Measurements from ENCODE around the gene HOXD11.

Gene HOXD11

GRCh38 chr2:176138526-176138922 lies 31.4 kb downstream of the HOXD11 start:
- H3K4me1 ChIP-seq (ENCODE audit: control insufficient read depth, low read length), result peaks cover 3% of the 10 kb centered on the region; the same call in 1 of the 2 replicates
- peaks cover 8% of the 10 kb centered on the region; the same call in 1 of the 2 replicates for H3K27me3 ChIP-seq (ENCODE audit: control insufficient read depth, low read length)
- H3K4me3 ChIP-seq (ENCODE audit: low read length), result no peak overlapping the region
- no peak overlapping the region for H3K27ac ChIP-seq (ENCODE audit: low read depth, low read length)
- no peaks in the 10 kb centered on the region for H3K79me2 ChIP-seq (ENCODE audit: control insufficient read depth, low read length)
- no peaks in the 10 kb centered on the region for H3K9me3 ChIP-seq (ENCODE audit: control insufficient read depth, insufficient read depth, low read length)
- H3F3A ChIP-seq (ENCODE audit: control insufficient read depth, insufficient read depth), result no peaks in the 10 kb centered on the region
- no peaks in the 10 kb centered on the region for H4K20me1 ChIP-seq (ENCODE audit: control insufficient read depth, insufficient read depth, low read depth, low read length)
- H3K36me3 ChIP-seq (ENCODE audit: control insufficient read depth, low read length), result no peaks in the 10 kb centered on the region
- H3K9me2 ChIP-seq (replicated peaks; ENCODE audit: control insufficient read depth, low read length), result no peaks in the 10 kb centered on the region
- TF ChIP-seq CTCF (IDR thresholded peaks at IDR 0.05; ENCODE audit: low read depth, low read length, poor library complexity, severe bottlenecking) (no peak), EZH2phosphoT487 (IDR thresholded peaks at IDR 0.05; ENCODE audit: borderline replicate concordance, low read length) (no peak)
- H3K4me2 ChIP-seq (ENCODE audit: low read length), result no peak overlapping the region

- peaks cover 3% of the 10 kb centered on the region; the same call in 1 of the 2 replicates for H3K4me1 ChIP-seq (ENCODE audit: control insufficient read depth, low read length)
- H3K9me3 ChIP-seq (ENCODE audit: control insufficient read depth, insufficient read depth, low read length), result no peaks in the 10 kb centered on the region
- no peaks in the 10 kb centered on the region for H3K9me2 ChIP-seq (replicated peaks; ENCODE audit: control insufficient read depth, low read length)
- no peaks in the 10 kb centered on the region for H3F3A ChIP-seq (ENCODE audit: control insufficient read depth, insufficient read depth)
- H3K4me3 ChIP-seq (ENCODE audit: low read length), result no peak overlapping the region
- no peak overlapping the region for H3K4me2 ChIP-seq (ENCODE audit: low read length)
- no peaks in the 10 kb centered on the region for H3K36me3 ChIP-seq (ENCODE audit: control insufficient read depth, low read length)
- H3K27ac ChIP-seq (ENCODE audit: low read depth, low read length), result no peak overlapping the region
- TF ChIP-seq CTCF (IDR thresholded peaks at IDR 0.05; ENCODE audit: low read depth, low read length, poor library complexity, severe bottlenecking) (no peak), EZH2phosphoT487 (IDR thresholded peaks at IDR 0.05; ENCODE audit: borderline replicate concordance, low read length) (no peak)
- H3K79me2 ChIP-seq (ENCODE audit: control insufficient read depth, low read length), result no peaks in the 10 kb centered on the region
- no peaks in the 10 kb centered on the region for H4K20me1 ChIP-seq (ENCODE audit: control insufficient read depth, insufficient read depth, low read depth, low read length)
- peaks cover 6% of the 10 kb centered on the region; the same call in 1 of the 2 replicates for H3K27me3 ChIP-seq (ENCODE audit: control insufficient read depth, low read length)
Observed at GRCh38 chr2:176138923-176139660, 32.0 kb downstream of the HOXD11 start.

DNA sequence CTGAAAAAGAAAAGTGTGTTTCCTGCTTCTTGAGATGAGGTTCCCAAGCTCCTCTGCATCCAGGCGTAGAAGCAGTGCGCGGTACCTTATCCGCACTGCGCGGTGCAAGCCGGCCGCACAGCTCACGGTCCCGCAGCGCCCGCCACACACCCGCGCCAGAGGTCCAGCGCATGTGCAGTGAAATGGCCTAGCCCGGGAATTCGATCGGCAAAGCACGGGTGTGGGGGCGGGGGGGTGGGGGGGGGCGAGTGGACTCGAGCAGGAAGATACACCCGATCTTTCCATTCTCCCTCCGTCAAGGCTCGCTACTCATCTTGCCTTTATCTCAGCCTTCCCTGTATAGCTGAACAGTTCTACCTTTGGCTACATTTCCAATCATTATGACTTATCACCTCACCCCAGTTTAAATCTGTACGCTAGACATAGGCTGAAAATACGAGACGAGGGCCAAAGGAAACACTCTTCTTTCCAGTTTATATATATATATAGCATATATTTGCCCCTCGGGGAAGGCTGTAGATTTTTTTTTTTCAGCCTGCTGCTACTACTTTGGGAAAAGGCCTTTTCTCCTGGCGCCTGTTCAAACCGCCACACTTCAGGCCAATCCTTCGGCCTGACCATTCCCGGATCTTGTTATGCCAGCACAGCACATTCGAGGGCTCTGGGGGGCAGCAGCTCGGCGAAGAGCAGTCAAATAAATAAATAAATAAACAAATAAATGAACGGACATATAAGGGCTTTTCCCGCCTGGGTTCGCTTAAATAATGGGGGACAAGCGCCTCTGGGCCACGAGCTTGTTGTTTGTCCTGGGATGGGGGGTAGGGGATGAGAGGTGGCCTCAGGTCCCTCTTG lies 32.8 kb downstream of the HOXD11 start:
- no peaks in the 10 kb centered on the region for H3K79me2 ChIP-seq (ENCODE audit: control insufficient read depth, low read length)
- H3K4me2 ChIP-seq (ENCODE audit: low read length), result peak overlapping the region; percentile 62
- peaks cover 3% of the 10 kb centered on the region; the same call in 1 of the 2 replicates for H3K4me1 ChIP-seq (ENCODE audit: control insufficient read depth, low read length)
- H3K36me3 ChIP-seq (ENCODE audit: control insufficient read depth, low read length), result no peaks in the 10 kb centered on the region
- no peak overlapping the region for H3K27ac ChIP-seq (ENCODE audit: low read depth, low read length)
- H3K27me3 ChIP-seq (ENCODE audit: control insufficient read depth, low read length), result 0 out of 2 replicates have a peak, but pooled peaks cover 2% of the 10 kb centered on the region
- H3K4me3 ChIP-seq (ENCODE audit: low read length), result peak overlapping the region; percentile 61
- H4K20me1 ChIP-seq (ENCODE audit: control insufficient read depth, insufficient read depth, low read depth, low read length), result no peaks in the 10 kb centered on the region
- H3K9me3 ChIP-seq (ENCODE audit: control insufficient read depth, insufficient read depth, low read length), result no peaks in the 10 kb centered on the region
- no peaks in the 10 kb centered on the region for H3F3A ChIP-seq (ENCODE audit: control insufficient read depth, insufficient read depth)
- no peak for TF ChIP-seq EZH2phosphoT487 (IDR thresholded peaks at IDR 0.05; ENCODE audit: borderline replicate concordance, low read length)
- no peak for TF ChIP-seq CTCF (IDR thresholded peaks at IDR 0.05; ENCODE audit: low read depth, low read length, poor library complexity, severe bottlenecking)
- H3K9me2 ChIP-seq (replicated peaks; ENCODE audit: control insufficient read depth, low read length), result no peaks in the 10 kb centered on the region

Measured in DOHH2 (cell line).